OCI-LY7 (cell line): ENCODE results near the gene SH3TC1. TPM values are rescaled to one million over a fixed set of nuclear protein-coding genes. Genes with fewer than 3 reads are reported as not detected.

Experiments
- BruUV-seq: library from RNA; stranded (reverse); fragments of 400-500 nt; replicated peaks from 2 replicates; lab custom pipeline; 2021; lab: Mats Ljungman, UMichigan
- CTCF ChIA-PET: fragments of 300-600 bp; sonication (Branson Sonifier 250); formaldehyde crosslinking; loops from one replicate; lab custom pipeline; 2022; ENCODE audit warnings: antibody characterized with exemption; ENCODE audit not compliant: unreplicated experiment; lab: Charles Lee
- POLR2A ChIA-PET: fragments of 300-600 bp; sonication (Branson Sonifier 250); formaldehyde crosslinking; loops from one replicate; lab custom pipeline; 2022; ENCODE audit warnings: antibody characterized with exemption; lab: Charles Lee
- DNase-seq: peaks from one replicate; pipeline ENCODE4 v3.0.0-alpha.2; 2015; ENCODE audit warnings: low spot score
- H2AFZ ChIP-seq: fragments of 200-600 bp; sonication (generic), shearing (Covaris generic); 2 replicates; pipeline ENCODE4 v1.6.1; 2014; ENCODE audit warnings: mild to moderate bottlenecking, antibody characterized with exemption, low read length, moderate library complexity
- H3K27ac ChIP-seq: fragments of 200-600 bp; sonication (generic); 2 replicates; pipeline ENCODE4 v1.5.1; 2014; ENCODE audit warnings: mixed run types, low read depth, mild to moderate bottlenecking, moderate library complexity, low read length, inconsistent platforms; ENCODE audit not compliant: poor library complexity, severe bottlenecking
- H3K36me3 ChIP-seq: fragments of 200-600 bp; sonication (generic); 2 replicates; pipeline ENCODE4 v1.6.1; 2014; ENCODE audit warnings: mild to moderate bottlenecking, antibody characterized with exemption, low read length, moderate library complexity, mixed read lengths; ENCODE audit not compliant: insufficient read depth
- H3K4me1 ChIP-seq: fragments of 200-600 bp; sonication (generic); 2 replicates; pipeline ENCODE4 v1.5.1; 2014; ENCODE audit warnings: mild to moderate bottlenecking, low read length; ENCODE audit not compliant: insufficient read depth, poor library complexity, severe bottlenecking
- H3K4me2 ChIP-seq: fragments of 200-600 bp; sonication (generic); 2 replicates; pipeline ENCODE4 v1.6.1; 2014; ENCODE audit warnings: mild to moderate bottlenecking, low read length
- H3K4me3 ChIP-seq: fragments of 200-600 bp; sonication (generic); 2 replicates; pipeline ENCODE4 v1.5.1; 2014; ENCODE audit warnings: mild to moderate bottlenecking, low read depth, low read length; ENCODE audit not compliant: poor library complexity, severe bottlenecking
- H3K79me2 ChIP-seq: fragments of 200-600 bp; sonication (generic); 2 replicates; pipeline ENCODE4 v1.6.1; 2016; ENCODE audit warnings: low read depth, mild to moderate bottlenecking, low read length, moderate library complexity, mixed read lengths; ENCODE audit not compliant: insufficient read depth
- H3K9me2 ChIP-seq: fragments of 200-600 bp; sonication (generic); 2 replicates; pipeline ENCODE4 v1.6.1; 2016; ENCODE audit warnings: mild to moderate bottlenecking, low read length, mixed read lengths; ENCODE audit not compliant: insufficient read depth
- H3K9me3 ChIP-seq: fragments of 200-600 bp; sonication (generic); 2 replicates; pipeline ENCODE4 v1.6.1; 2014; ENCODE audit warnings: mild to moderate bottlenecking, mixed run types, low read length, mixed read lengths
- H4K20me1 ChIP-seq: fragments of 200-600 bp; sonication (generic); 2 replicates; pipeline ENCODE4 v1.6.1; 2014; ENCODE audit warnings: mild to moderate bottlenecking, antibody characterized with exemption, low read length, moderate library complexity, mixed read lengths; ENCODE audit not compliant: insufficient read depth
- EZH2phosphoT487 ChIP-seq: fragments of 200-600 bp; sonication (generic); IDR thresholded peaks from 2 replicates; pipeline ENCODE4 v1.6.1; 2018; ENCODE audit warnings: low read depth, borderline replicate concordance, mild to moderate bottlenecking, mixed run types, antibody characterized with exemption, low read length, moderate library complexity, mixed read lengths
- intact Hi-C: fragments of 100-400 bp; cut with micrococcal nuclease; formaldehyde crosslinking; loops from one replicate; pipeline ENCODE4 v1.10.0; 2022; ENCODE audit not compliant: unreplicated experiment
- total RNA-seq, 2 experiments: library from RNA; depleted of rRNA in 1 of 2; stranded (reverse); fragments of >200 nt in 1 of 2; shearing (Covaris generic) in 1 of 2; gene quantifications; 2 replicates each; pipeline ENCODE4 v1.2.3, GENCODE V29; 2014 to 2022
- TF ChIP-seq, protein P1 (sequence below): fragments of 200-600 bp; sonication (generic); conservative IDR thresholded peaks from 2 replicates; pipeline ENCODE4 v1.5.1; 2014; ENCODE audit warnings: mild to moderate bottlenecking, antibody characterized with exemption, low read length, moderate library complexity, mixed read lengths

The SH3TC1 gene
- total RNA-seq, 2 experiments from 2014 or later, result 17.5 to 42.4 TPM

- Histone ChIP-seq H3K9me3 (no peaks in the 10 kb centered on the region), H3K9me2 (no peaks in the 10 kb centered on the region), H3K4me2 (no peak overlapping the region), H3K36me3 (no peaks in the 10 kb centered on the region), H3K79me2 (no peaks in the 10 kb centered on the region), H3K27ac (no peak overlapping the region), H3K4me1 (no peaks in the 10 kb centered on the region), H2AFZ (no peak overlapping the region), H3K4me3 (no peak overlapping the region), H4K20me1 (no peaks in the 10 kb centered on the region)
- TF ChIP-seq, protein P1, sequence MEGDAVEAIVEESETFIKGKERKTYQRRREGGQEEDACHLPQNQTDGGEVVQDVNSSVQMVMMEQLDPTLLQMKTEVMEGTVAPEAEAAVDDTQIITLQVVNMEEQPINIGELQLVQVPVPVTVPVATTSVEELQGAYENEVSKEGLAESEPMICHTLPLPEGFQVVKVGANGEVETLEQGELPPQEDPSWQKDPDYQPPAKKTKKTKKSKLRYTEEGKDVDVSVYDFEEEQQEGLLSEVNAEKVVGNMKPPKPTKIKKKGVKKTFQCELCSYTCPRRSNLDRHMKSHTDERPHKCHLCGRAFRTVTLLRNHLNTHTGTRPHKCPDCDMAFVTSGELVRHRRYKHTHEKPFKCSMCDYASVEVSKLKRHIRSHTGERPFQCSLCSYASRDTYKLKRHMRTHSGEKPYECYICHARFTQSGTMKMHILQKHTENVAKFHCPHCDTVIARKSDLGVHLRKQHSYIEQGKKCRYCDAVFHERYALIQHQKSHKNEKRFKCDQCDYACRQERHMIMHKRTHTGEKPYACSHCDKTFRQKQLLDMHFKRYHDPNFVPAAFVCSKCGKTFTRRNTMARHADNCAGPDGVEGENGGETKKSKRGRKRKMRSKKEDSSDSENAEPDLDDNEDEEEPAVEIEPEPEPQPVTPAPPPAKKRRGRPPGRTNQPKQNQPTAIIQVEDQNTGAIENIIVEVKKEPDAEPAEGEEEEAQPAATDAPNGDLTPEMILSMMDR, result no peak
- TF ChIP-seq EZH2phosphoT487, result no peak
- ChIA-PET CTCF (interaction anchor here (0.5 kb wide), 1 partner anchor 17 kb away, joined by 4 read pairs; no protein-coding TSS in a partner anchor), POLR2A (interaction anchor here (0.8 kb wide), 1 partner anchor 47 kb away, joined by 3 read pairs; no protein-coding TSS in a partner anchor)
- DNase-seq, result no peak
- BruUV-seq, result no TSS peak
- intact Hi-C loops, result no loop called here
These were observed 48.7 kb upstream of the SH3TC1 start for GRCh38 chr4:8150152-8151090.

- no peak overlapping the region for H3K4me2 ChIP-seq
- no peaks in the 10 kb centered on the region for H4K20me1 ChIP-seq
- H3K9me2 ChIP-seq, result no peaks in the 10 kb centered on the region
- intact Hi-C loops, result no loop called here
- TF ChIP-seq, protein P1, result no peak
- TF ChIP-seq EZH2phosphoT487, result no peak
- no peaks in the 10 kb centered on the region for H3K79me2 ChIP-seq
- ChIA-PET POLR2A (interaction anchor here (0.8 kb wide), 1 partner anchor 47 kb away, joined by 3 read pairs; no protein-coding TSS in a partner anchor), CTCF (interaction anchor here (0.5 kb wide), 1 partner anchor 18 kb away, joined by 4 read pairs; no protein-coding TSS in a partner anchor)
- no TSS peak for BruUV-seq
- no peak overlapping the region for H3K27ac ChIP-seq
- no peaks in the 10 kb centered on the region for H3K4me1 ChIP-seq
- H3K36me3 ChIP-seq, result no peaks in the 10 kb centered on the region
- no peak overlapping the region for H3K4me3 ChIP-seq
- H2AFZ ChIP-seq, result no peak overlapping the region
- no peak for DNase-seq
- no peaks in the 10 kb centered on the region for H3K9me3 ChIP-seq
These were observed 47.9 kb upstream of the SH3TC1 start for GRCh38 chr4:8151165-8151650.
